Left ventricle myocardium inferior (tissue), 1 donor: ENCODE measurements around the gene TMEM117. TPM values are rescaled to one million over a fixed set of nuclear protein-coding genes. Genes with fewer than 3 reads are reported as not detected.

Experiments used
- DNase-seq: peaks from one replicate; pipeline ENCODE4 v3.0.0-alpha.2; 2020
- H3K27ac ChIP-seq: fragments of 200-600 bp; replicated peaks from 2 replicates; pipeline ENCODE4 v1.8.0; 2021
- H3K27me3 ChIP-seq: fragments of 200-600 bp; 2 replicates; pipeline ENCODE4 v1.8.0; 2021; ENCODE audit warnings: low read depth
- H3K36me3 ChIP-seq: fragments of 200-600 bp; 2 replicates; pipeline ENCODE4 v1.8.0; 2021
- H3K4me1 ChIP-seq: fragments of 200-600 bp; 2 replicates; pipeline ENCODE4 v1.8.0; 2021
- H3K4me3 ChIP-seq: fragments of 200-600 bp; 2 replicates; pipeline ENCODE4 v1.8.0; 2021; ENCODE audit warnings: mild to moderate bottlenecking, moderate library complexity
- H3K9me3 ChIP-seq: fragments of 200-600 bp; replicated peaks from 2 replicates; pipeline ENCODE4 v1.8.0; 2021
- CTCF ChIP-seq: fragments of 200-600 bp; IDR thresholded peaks from 2 replicates; pipeline ENCODE4 v1.8.0; 2021; ENCODE audit warnings: antibody characterized with exemption, mild to moderate bottlenecking, borderline replicate concordance
- intact Hi-C: fragments of 100-400 bp; cut with micrococcal nuclease; formaldehyde crosslinking; loops from one replicate; pipeline ENCODE4 v1.11.0; 2022
- total RNA-seq: library from RNA; stranded (reverse); fragmentation: NEBNext Ultra II Directional; extraction: Animal tissue kit (Norgen Biotek cat#: 25700); gene quantifications from one replicate; pipeline ENCODE4 v1.2.1, GENCODE V29; 2021
- donor health status: DM: no; HTN: yes; CAD: no; lungs with severe emphysema.

Gene TMEM117
- total RNA-seq, 1 donor from 2014 or later, result 6.7 TPM

GRCh38 chr12:44287545-44287944 lies 451.7 kb downstream of the TMEM117 start:
- TF ChIP-seq CTCF, result no peak
- H3K4me1 ChIP-seq, result peaks cover 7% of the 10 kb centered on the region
- H3K9me3 ChIP-seq, result peaks cover 24% of the 10 kb centered on the region
- H3K27ac ChIP-seq, result no peak overlapping the region
- no peak overlapping the region for H3K4me3 ChIP-seq
- no peaks in the 10 kb centered on the region for H3K27me3 ChIP-seq
- intact Hi-C loops, result no loop called here
- no peaks in the 10 kb centered on the region for H3K36me3 ChIP-seq
- no peak for DNase-seq

GRCh38 chr12:44294649-44295048 lies 458.8 kb downstream of the TMEM117 start:
- Histone ChIP-seq H3K36me3 (no peaks in the 10 kb centered on the region), H3K4me3 (no peak overlapping the region), H3K27me3 (no peaks in the 10 kb centered on the region), H3K27ac (no peak overlapping the region), H3K4me1 (no peaks in the 10 kb centered on the region), H3K9me3 (peaks cover 51% of the 10 kb centered on the region)
- intact Hi-C loops, result no loop called here
- no peak for DNase-seq
- TF ChIP-seq CTCF, result no peak

GRCh38 chr12:44295958-44296623 lies 460.2 kb downstream of the TMEM117 start:
- H3K36me3 ChIP-seq, result no peaks in the 10 kb centered on the region
- H3K4me3 ChIP-seq, result no peak overlapping the region
- intact Hi-C loops, result no loop called here
- TF ChIP-seq CTCF, result no peak
- H3K4me1 ChIP-seq, result no peaks in the 10 kb centered on the region
- H3K9me3 ChIP-seq, result peaks cover 36% of the 10 kb centered on the region
- H3K27ac ChIP-seq, result no peak overlapping the region
- DNase-seq, result no peak
- no peaks in the 10 kb centered on the region for H3K27me3 ChIP-seq

- Histone ChIP-seq H3K27me3 (no peaks in the 10 kb centered on the region), H3K9me3 (peaks cover 30% of the 10 kb centered on the region), H3K4me3 (no peak overlapping the region), H3K4me1 (no peaks in the 10 kb centered on the region), H3K36me3 (no peaks in the 10 kb centered on the region), H3K27ac (no peak overlapping the region)
- DNase-seq, result no peak
- intact Hi-C loops, result no loop called here
- no peak for TF ChIP-seq CTCF
Observed at GRCh38 chr12:44296624-44297197, 460.8 kb downstream of the TMEM117 start.

- no peak for TF ChIP-seq CTCF
- intact Hi-C loops, result no loop called here
- no peaks in the 10 kb centered on the region for H3K4me1 ChIP-seq
- H3K9me3 ChIP-seq, result peaks cover 25% of the 10 kb centered on the region
- no peak overlapping the region for H3K4me3 ChIP-seq
- H3K27me3 ChIP-seq, result no peaks in the 10 kb centered on the region
- no peak for DNase-seq
- no peak overlapping the region for H3K27ac ChIP-seq
- peaks cover 4% of the 10 kb centered on the region for H3K36me3 ChIP-seq
Observed at GRCh38 chr12:44299524-44299923, 463.6 kb downstream of the TMEM117 start.
